HG02973 (cell line): ENCODE measurements around the gene MYL4.
"Not testable (repeated sequence)": the region's sequence is repeated elsewhere in the genome, so short reads cannot be mapped to it uniquely, and the experiment has no call there.

ENCODE experiments used
- ATAC-seq: cut with Tn5 transposase; IDR thresholded peaks from one replicate; pipeline ENCODE4 v1.9.1; 2021; ENCODE audit warnings: moderate library complexity; ENCODE audit not compliant: unreplicated experiment

The MYL4 gene

GRCh38 chr17:47192554-47192953, 16.6 kb upstream of the MYL4 start:
- ATAC-seq, result no peak

GRCh38 chr17:47193931-47194511, 15.1 kb upstream of the MYL4 start:
- ATAC-seq, result no peak

DNA sequence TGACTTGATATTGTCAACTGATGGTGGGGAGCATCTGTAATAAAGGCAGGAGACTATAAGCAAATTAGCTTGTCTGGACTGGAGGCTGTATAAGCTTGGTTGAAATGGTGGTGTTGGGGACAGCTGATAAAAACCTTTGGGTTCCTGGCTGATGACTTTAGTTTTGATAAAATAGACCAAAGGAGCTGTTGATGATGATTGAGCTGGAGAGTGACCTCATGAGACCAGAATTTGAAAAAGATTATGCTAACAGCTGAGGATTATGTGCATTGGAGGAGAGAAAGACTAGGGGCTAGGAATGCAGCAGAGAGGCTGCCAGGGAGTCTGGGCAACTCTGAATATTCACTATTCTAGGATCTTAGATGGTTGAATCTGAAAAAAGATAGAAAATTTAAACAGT, 11.3 kb upstream of the MYL4 start:
- ATAC-seq, result no peak

DNA sequence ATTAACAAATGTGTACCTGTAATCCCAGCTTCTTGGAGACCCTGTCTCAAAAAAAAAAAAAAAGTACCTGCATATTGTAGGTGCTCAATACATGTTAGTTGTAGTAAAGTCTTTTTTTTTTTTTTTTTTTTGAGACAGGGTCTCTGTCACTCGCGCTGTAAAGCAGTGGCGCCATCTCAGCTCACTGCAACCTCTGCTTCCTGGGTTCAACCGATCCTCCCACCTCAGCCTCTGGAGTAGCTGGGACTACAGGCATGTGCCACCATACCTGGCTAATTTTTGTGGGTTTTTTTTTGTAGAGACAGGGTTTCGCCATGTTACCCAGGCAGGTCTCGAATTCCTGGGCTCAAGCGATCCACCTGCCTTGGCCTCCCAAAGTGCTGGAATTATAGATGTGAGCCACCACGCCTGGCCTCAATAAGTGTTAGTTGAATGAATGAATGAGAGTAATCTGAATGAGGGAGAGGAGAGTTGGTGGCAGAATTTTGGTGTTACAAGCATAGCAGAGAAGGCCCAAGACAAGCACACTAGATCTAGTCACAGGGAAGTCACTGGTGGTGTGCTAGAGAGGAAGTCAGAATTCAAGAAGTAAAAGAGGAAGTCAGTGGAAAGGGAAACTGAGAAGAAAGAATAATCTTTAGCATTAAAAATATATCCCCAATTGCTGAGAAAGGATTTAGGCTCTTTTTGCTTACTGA, 9.4 kb upstream of the MYL4 start:
- ATAC-seq, result no peak

- no peak for ATAC-seq
Observed at GRCh38 chr17:47200325-47200664, 8.9 kb upstream of the MYL4 start.

DNA sequence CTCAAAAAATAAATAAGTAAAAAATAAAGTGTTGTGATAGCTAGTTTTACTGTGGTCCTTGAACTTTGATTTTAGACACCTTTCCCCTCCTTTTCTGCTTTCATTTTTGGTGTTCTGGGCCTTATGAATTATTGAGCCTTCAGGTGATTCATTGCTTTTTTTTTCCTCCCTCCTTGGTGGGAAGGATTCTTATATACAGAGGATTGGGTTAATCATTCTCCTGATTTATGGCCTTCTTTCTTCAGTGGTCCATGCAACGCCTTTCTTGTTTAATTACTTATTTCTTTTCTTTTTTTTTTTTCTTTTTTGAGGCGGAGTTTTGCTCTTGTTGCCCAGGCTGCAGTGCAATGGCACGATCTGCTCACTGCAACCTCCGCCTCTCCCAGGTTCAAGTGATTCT, 8.0 kb upstream of the MYL4 start:
- no peak for ATAC-seq

DNA sequence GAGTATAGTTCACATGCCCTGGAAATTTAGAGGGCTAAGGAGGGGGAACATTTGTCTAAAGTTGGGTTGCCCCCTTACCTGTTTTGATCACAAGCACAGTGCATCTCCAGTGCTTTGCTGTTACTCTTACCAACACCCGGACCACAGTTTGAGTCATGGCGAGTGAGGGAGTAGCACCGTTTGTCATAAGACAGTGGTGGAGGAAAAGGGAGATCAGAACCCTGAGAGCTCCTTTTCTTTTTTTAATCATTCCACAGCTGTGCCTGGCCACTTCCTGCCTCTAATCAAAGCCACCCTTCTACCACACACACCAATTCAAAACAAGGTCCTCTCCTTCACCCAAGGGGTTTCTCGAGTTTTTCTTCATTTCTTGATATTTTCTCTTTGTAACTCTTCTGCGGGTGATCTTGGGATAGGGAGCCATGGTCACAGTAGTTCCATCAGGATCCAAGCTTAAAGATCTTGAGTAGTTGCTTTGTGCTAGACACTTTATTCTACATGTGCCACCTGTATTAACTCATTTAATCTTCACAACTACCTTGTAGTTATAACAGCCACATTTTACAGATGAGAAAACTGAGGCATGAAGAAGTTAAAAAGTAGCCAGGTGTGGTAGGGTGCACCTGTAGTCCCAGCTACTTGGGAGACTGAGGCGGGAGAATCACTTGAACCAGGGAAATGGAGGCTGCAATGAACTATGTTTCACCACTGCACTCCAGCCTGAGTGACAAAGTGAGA, 5.0 kb upstream of the MYL4 start:
- no peak for ATAC-seq

DNA sequence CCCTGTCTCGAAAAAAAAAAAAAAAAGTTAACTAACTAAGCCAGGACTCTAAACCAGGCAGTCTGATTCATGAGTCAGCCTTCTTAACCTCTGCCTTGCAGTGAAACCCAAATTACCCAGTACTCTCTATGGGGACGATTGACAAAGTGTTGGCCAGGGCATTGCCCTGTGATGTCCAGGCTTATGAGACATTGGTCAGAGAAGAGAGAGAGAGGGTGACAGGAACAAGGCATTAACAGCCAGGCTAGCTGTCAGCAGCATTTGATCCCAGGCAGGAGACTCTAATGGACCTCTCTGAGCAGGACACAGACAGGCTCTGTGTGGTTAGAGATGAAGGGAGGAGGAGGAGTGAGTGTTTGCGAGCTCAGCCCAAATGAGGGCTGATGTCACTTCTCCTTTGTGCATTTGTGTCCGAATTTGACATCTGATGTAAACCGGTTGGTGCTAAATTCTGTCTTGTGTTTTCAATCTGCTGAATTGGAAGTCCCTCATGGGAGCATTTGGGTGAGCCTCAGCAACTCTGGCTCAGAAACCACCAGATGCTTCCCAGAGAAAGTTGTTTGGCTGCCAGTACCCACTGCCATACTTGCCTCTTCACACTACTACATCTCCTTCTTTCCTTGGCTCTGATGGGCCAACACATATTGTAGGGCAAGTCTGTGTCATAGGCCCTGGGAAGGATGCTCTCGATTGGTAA, 4.3 kb upstream of the MYL4 start:
- ATAC-seq, result peak; percentile 41

- peak; percentile 63 for ATAC-seq
Observed at GRCh38 chr17:47205419-47205963, 3.7 kb upstream of the MYL4 start.

DNA sequence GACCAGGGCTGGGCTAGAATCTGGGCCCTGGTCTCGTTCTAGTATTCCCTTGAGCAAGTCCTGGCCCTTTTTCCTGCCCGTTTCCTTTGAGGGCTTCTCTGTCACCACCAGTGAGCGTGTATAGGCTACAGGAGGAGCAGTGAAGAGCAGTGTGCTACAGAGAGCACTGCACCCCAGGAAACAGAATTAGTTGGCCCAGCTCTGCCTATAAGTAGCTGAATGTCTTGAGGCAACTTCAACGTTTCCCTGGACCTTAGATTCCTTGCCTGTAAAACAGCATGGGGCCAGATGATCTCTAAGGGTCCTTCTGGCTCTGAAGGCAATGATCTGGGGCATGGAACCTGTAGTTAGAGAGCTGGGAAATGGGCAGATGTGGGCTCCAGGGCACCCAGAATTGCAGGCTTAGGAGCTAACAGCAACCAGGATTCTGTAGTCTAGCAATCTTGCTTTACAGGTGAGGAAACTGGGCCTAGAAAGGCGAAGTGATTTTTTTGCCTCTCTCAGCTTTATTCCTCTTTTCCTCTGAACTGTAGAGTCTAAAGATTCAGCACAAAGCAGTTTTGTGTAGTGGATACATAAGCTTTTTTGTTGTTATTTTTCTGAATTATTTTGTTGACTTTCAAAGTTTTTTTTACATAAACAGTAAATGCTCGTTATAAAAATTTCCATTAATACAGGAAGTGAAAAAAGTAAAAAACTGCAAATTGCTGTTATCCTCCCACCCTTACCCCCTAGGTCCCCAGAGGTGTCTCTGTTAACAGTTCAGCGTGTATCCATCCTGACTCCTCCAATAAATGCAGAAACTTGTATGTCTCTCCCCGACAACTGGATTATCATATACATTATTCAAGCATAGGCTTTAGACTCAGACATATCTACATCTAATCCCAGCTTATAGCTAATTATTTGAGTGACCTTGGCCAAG, 1.7 kb upstream of the MYL4 start:
- ATAC-seq, result no peak

- ATAC-seq, result no peak
Observed at GRCh38 chr17:47209499-47209898, 351 bp downstream of the MYL4 start.

DNA sequence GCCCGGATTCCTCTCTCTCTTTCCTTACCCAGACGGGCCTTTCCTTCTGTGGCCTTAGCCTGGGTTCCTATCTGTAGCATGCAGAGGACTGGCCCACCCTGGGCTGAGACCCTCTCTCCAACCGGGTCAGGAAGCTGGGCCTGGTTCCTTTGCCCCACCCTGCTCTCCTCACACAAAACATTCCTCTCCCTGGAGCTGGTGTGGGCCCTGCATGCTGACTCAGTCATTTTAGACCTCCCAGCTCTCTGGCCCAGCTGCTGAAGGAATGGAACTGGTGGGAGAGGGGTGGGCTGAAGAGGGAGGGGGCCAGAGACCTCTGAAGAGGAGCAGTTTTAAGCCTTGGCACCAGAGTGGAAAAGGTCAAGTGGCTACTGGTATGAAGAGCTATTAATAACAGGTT, 957 bp downstream of the MYL4 start:
- no peak for ATAC-seq

GRCh38 chr17:47210779-47211178, 1.6 kb downstream of the MYL4 start:
- no peak for ATAC-seq

- ATAC-seq, result no peak
Observed at GRCh38 chr17:47212458-47212857, 3.3 kb downstream of the MYL4 start.

DNA sequence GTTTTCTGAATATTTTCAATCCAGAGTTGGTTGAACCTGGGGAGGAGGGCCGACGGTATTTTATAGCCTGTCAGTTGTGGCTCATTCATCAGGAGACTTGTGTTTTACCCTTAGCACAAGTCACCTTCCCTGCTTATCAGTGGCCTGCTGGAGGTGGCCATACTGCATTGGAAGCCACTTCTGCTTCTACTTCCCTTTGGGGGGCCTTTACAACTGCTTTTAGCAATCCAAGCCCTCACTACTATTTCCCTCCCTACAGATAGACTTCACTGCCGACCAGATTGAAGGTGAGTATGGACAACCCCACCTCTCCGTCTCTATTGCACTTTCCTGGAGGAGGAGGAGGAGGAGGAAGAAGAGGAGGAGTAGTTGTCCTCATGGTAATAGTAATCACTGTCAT, 4.4 kb downstream of the MYL4 start:
- no peak for ATAC-seq

- no peak for ATAC-seq
Observed at GRCh38 chr17:47214931-47215330, 5.8 kb downstream of the MYL4 start.

- not testable (repeated sequence) for ATAC-seq
Observed at GRCh38 chr17:47216821-47217220, 7.7 kb downstream of the MYL4 start.

- ATAC-seq, result not testable (repeated sequence)
Observed at GRCh38 chr17:47217279-47217678, 8.1 kb downstream of the MYL4 start.

DNA sequence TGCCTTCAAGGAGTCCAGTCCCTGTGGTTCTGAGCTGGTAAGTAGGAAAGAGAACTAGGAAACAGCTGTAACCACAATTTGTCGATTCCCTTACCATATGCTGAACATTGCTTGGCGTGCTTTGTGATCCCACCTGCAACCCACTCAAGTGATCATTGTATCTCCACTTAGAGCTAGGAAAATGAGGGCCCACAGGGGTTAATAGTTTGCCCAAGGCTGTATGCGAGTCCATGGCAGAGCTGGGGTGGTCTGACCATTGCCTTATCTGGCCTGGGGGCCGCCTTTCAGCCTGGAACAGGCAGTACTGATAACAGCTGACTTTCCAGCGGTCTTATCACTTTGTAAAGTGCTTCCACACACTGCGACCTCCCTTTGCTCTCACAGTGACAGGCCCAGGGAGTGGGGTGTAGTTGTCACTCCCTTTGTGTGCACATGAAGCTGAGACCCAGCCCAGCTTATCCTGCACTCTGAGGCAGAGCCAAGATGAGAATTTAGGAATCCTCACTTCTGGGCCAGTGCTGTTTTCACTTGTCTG, 9.8 kb downstream of the MYL4 start:
- no peak for ATAC-seq
